ENCODE measurements around the gene CHTOP.
"Not testable (repeated sequence)": the region's sequence is repeated elsewhere in the genome, so short reads cannot be mapped to it uniquely, and the experiment has no call there.

Gene CHTOP

GRCh38 chr1:153639280-153639679 lies 5.4 kb downstream of the CHTOP start:
- H4K20me1 ChIP-seq (ENCODE audit: insufficient read depth, low read length), result peaks cover 10% of the 10 kb centered on the region; the same call in 1 of the 2 replicates
- no peak overlapping the region for H3K9ac ChIP-seq (ENCODE audit: low read length)
- TF ChIP-seq EZH2phosphoT487 (IDR thresholded peaks at IDR 0.05; ENCODE audit: low read depth) (no peak), CTCF (IDR thresholded peaks at IDR 0.05; ENCODE audit: low read depth, low read length) (no peak)
- no peak overlapping the region for H3K4me2 ChIP-seq (ENCODE audit: low read length)
- no peak overlapping the region for H2AFZ ChIP-seq (ENCODE audit: low read depth, low read length)
- no peaks in the 10 kb centered on the region for H3K9me3 ChIP-seq (ENCODE audit: insufficient read depth, low read length)
- H3K4me1 ChIP-seq (ENCODE audit: low read length), result peaks cover 9% of the 10 kb centered on the region
- no peak overlapping the region for H3K4me3 ChIP-seq (ENCODE audit: low read length)
- H3K27me3 ChIP-seq (ENCODE audit: low read depth, low read length), result no peaks in the 10 kb centered on the region
- H3K27ac ChIP-seq (ENCODE audit: low read length), result no peak overlapping the region
- H3K79me2 ChIP-seq (ENCODE audit: low read length), result peaks cover 81% of the 10 kb centered on the region
- H3K36me3 ChIP-seq (replicated peaks; ENCODE audit: low read depth, low read length), result peaks cover 77% of the 10 kb centered on the region

GRCh38 chr1:153640213-153640612 lies 6.3 kb downstream of the CHTOP start:
- H3K4me3 ChIP-seq (ENCODE audit: low read length); H3K27ac ChIP-seq (ENCODE audit: low read length); H3K27me3 ChIP-seq (ENCODE audit: low read depth, low read length); H3K9ac ChIP-seq (ENCODE audit: low read length); H3K4me1 ChIP-seq (ENCODE audit: low read length); H3K4me2 ChIP-seq (ENCODE audit: low read length); H3K9me3 ChIP-seq (ENCODE audit: insufficient read depth, low read length); H4K20me1 ChIP-seq (ENCODE audit: insufficient read depth, low read length); H2AFZ ChIP-seq (ENCODE audit: low read depth, low read length): not testable (repeated sequence)
- H3K79me2 ChIP-seq (ENCODE audit: low read length), result peaks cover 71% of the 10 kb centered on the region
- H3K36me3 ChIP-seq (replicated peaks; ENCODE audit: low read depth, low read length), result peaks cover 86% of the 10 kb centered on the region

- no peak for TF ChIP-seq CTCF (IDR thresholded peaks at IDR 0.05; ENCODE audit: low read depth, low read length)
- TF ChIP-seq EZH2phosphoT487 (IDR thresholded peaks at IDR 0.05; ENCODE audit: low read depth), result no peak
- H3K4me2 ChIP-seq (ENCODE audit: low read length), result no peak overlapping the region
- H2AFZ ChIP-seq (ENCODE audit: low read depth, low read length), result no peak overlapping the region
- H3K79me2 ChIP-seq (ENCODE audit: low read length), result peaks cover 65% of the 10 kb centered on the region
- H3K4me3 ChIP-seq (ENCODE audit: low read length), result no peak overlapping the region
- no peaks in the 10 kb centered on the region for H3K27me3 ChIP-seq (ENCODE audit: low read depth, low read length)
- H3K27ac ChIP-seq (ENCODE audit: low read length), result no peak overlapping the region
- no peaks in the 10 kb centered on the region for H3K9me3 ChIP-seq (ENCODE audit: insufficient read depth, low read length)
- H3K36me3 ChIP-seq (replicated peaks; ENCODE audit: low read depth, low read length), result peaks cover 90% of the 10 kb centered on the region
- H3K4me1 ChIP-seq (ENCODE audit: low read length), result peaks cover 3% of the 10 kb centered on the region
- H4K20me1 ChIP-seq (ENCODE audit: insufficient read depth, low read length), result peaks cover 10% of the 10 kb centered on the region; the same call in 1 of the 2 replicates
- H3K9ac ChIP-seq (ENCODE audit: low read length), result no peak overlapping the region
Observed at GRCh38 chr1:153640861-153641260, 7.0 kb downstream of the CHTOP start.

- Histone ChIP-seq H3K27me3 (ENCODE audit: low read depth, low read length) (no peaks in the 10 kb centered on the region), H3K36me3 (replicated peaks; ENCODE audit: low read depth, low read length) (peaks cover 88% of the 10 kb centered on the region), H3K79me2 (ENCODE audit: low read length) (peaks cover 52% of the 10 kb centered on the region), H2AFZ (ENCODE audit: low read depth, low read length) (no peak overlapping the region), H4K20me1 (ENCODE audit: insufficient read depth, low read length) (peaks cover 10% of the 10 kb centered on the region; the same call in 1 of the 2 replicates), H3K27ac (ENCODE audit: low read length) (no peak overlapping the region), H3K4me2 (ENCODE audit: low read length) (no peak overlapping the region), H3K9me3 (ENCODE audit: insufficient read depth, low read length) (no peaks in the 10 kb centered on the region), H3K4me1 (ENCODE audit: low read length) (no peaks in the 10 kb centered on the region), H3K4me3 (ENCODE audit: low read length) (no peak overlapping the region), H3K9ac (ENCODE audit: low read length) (no peak overlapping the region)
- TF ChIP-seq EZH2phosphoT487 (IDR thresholded peaks at IDR 0.05; ENCODE audit: low read depth) (no peak), CTCF (IDR thresholded peaks at IDR 0.05; ENCODE audit: low read depth, low read length) (no peak)
Observed at GRCh38 chr1:153642161-153642560, 8.3 kb downstream of the CHTOP start.

GRCh38 chr1:153643100-153643499 lies 9.2 kb downstream of the CHTOP start:
- H4K20me1 ChIP-seq (ENCODE audit: insufficient read depth, low read length), result peaks cover 10% of the 10 kb centered on the region; the same call in 1 of the 2 replicates
- no peak overlapping the region for H3K4me2 ChIP-seq (ENCODE audit: low read length)
- no peak overlapping the region for H3K4me3 ChIP-seq (ENCODE audit: low read length)
- no peak overlapping the region for H2AFZ ChIP-seq (ENCODE audit: low read depth, low read length)
- no peaks in the 10 kb centered on the region for H3K27me3 ChIP-seq (ENCODE audit: low read depth, low read length)
- TF ChIP-seq EZH2phosphoT487 (IDR thresholded peaks at IDR 0.05; ENCODE audit: low read depth), result no peak
- no peak for TF ChIP-seq CTCF (IDR thresholded peaks at IDR 0.05; ENCODE audit: low read depth, low read length)
- no peaks in the 10 kb centered on the region for H3K9me3 ChIP-seq (ENCODE audit: insufficient read depth, low read length)
- no peak overlapping the region for H3K27ac ChIP-seq (ENCODE audit: low read length)
- no peak overlapping the region for H3K9ac ChIP-seq (ENCODE audit: low read length)
- H3K4me1 ChIP-seq (ENCODE audit: low read length), result no peaks in the 10 kb centered on the region
- H3K79me2 ChIP-seq (ENCODE audit: low read length), result peaks cover 43% of the 10 kb centered on the region
- peaks cover 86% of the 10 kb centered on the region for H3K36me3 ChIP-seq (replicated peaks; ENCODE audit: low read depth, low read length)
